Neural progenitor cell (in vitro differentiated cells): ENCODE data around the gene TMBIM1.

ENCODE experiments used
- CTCF ChIP-seq: fragments of 200-600 bp; sonication (generic); IDR thresholded peaks from 2 replicates; pipeline ENCODE4 v1.5.1; 2017; ENCODE audit warnings: antibody characterized with exemption, mild to moderate bottlenecking
- EZH2 ChIP-seq: fragments of 200-600 bp; sonication (generic); IDR thresholded peaks from 2 replicates; pipeline ENCODE4 v1.6.1; 2017; ENCODE audit warnings: antibody characterized with exemption, mild to moderate bottlenecking, moderate library complexity
- EZH2phosphoT487 ChIP-seq: fragments of 200-600 bp; sonication (generic); IDR thresholded peaks from 2 replicates; pipeline ENCODE4 v1.6.1; 2017; ENCODE audit warnings: antibody characterized with exemption

GRCh38 chr2:218282173-218282991 lies 9.9 kb downstream of the TMBIM1 start:
- TF ChIP-seq CTCF = no peak
- no peak for TF ChIP-seq EZH2phosphoT487
- no peak for TF ChIP-seq EZH2
